ENCODE data around the gene NEGR1. TPM values are rescaled to one million over a fixed set of nuclear protein-coding genes. Genes with fewer than 3 reads are reported as not detected.

NEGR1 gene
- total RNA-seq, 2 experiments from 2014 or later = not detected

DNA sequence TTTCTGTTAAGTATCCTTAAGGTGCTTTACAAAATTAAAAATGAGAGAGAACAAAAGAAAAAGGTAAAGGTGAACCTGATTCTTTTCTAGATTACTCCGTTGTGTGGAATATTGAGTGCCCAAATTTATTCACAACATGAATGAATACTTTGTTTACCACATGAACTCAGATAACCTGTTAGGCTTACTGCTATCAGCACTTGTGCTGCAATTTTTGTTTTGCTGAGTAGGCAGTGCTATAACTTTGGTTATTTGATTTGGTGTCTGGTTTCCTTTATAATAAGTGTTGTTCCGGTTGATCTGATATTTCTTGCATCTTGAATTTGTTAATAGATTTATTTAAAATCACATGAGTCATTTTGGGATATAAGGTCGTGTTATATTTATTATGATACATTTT lies 195.9 kb downstream of the NEGR1 start:
- Mint-ChIP-seq H3K9me3 (no peaks in the 10 kb centered on the region), H3K4me3 (no peak overlapping the region), H3K4me1 (no peaks in the 10 kb centered on the region), H3K36me3 (ENCODE audit: low read depth) (no peaks in the 10 kb centered on the region), H3K27ac (no peak overlapping the region), H3K27me3 (no peaks in the 10 kb centered on the region)
- ChIA-PET CTCF (no interaction called here), POLR2A (no interaction called here)
- DNase-seq = no peak

DNA sequence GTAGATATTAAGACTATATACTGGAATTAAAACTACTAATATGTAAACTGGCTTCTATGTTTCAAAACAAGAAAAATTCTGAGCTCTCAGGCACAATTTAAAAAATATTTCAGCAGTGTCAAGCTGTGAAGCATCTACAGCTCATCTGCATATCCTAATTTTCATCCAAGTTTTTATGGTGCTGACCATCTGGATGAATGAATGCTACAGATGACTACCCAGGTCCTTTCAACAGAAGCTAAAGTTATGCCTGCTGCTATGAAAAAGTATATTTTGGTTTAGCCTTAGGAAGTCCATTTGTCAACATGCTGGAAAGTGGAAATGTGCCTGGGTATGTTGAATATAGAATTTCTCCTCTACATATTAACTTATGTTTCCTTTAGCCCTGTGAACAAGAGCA lies 206.9 kb downstream of the NEGR1 start:
- Mint-ChIP-seq H3K36me3 (ENCODE audit: low read depth) (no peaks in the 10 kb centered on the region), H3K27me3 (no peaks in the 10 kb centered on the region), H3K9me3 (no peaks in the 10 kb centered on the region), H3K4me1 (no peaks in the 10 kb centered on the region), H3K4me3 (no peak overlapping the region), H3K27ac (no peak overlapping the region)
- ChIA-PET CTCF (no interaction called here), POLR2A (no interaction called here)
- DNase-seq = no peak

DNA sequence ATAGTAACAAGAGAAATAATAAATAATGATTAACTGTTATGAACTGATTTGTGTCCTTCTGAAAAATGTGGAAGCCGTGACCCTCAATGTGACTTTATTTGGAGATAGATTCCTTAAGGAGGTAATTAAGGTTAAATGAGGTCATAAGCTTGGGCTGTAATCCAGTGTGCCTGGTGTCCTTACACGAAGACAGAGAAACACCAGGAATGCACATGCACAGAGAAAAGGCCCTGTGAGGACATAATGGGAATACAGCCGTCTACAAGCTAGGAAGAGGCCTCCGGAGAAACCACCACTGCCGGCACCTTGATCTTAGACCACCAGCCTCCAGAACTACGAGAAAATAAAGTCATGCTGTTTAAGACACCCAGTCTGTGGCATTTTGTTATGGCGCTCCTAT lies 215.9 kb downstream of the NEGR1 start:
- DNase-seq = no peak
- H3K36me3 Mint-ChIP-seq (ENCODE audit: low read depth) = no peaks in the 10 kb centered on the region
- POLR2A ChIA-PET = no interaction called here
- H3K27me3 Mint-ChIP-seq = no peaks in the 10 kb centered on the region
- no peak overlapping the region for H3K27ac Mint-ChIP-seq
- H3K4me3 Mint-ChIP-seq = no peak overlapping the region
- no peaks in the 10 kb centered on the region for H3K9me3 Mint-ChIP-seq
- CTCF ChIA-PET = no interaction called here
- H3K4me1 Mint-ChIP-seq = no peaks in the 10 kb centered on the region

DNA sequence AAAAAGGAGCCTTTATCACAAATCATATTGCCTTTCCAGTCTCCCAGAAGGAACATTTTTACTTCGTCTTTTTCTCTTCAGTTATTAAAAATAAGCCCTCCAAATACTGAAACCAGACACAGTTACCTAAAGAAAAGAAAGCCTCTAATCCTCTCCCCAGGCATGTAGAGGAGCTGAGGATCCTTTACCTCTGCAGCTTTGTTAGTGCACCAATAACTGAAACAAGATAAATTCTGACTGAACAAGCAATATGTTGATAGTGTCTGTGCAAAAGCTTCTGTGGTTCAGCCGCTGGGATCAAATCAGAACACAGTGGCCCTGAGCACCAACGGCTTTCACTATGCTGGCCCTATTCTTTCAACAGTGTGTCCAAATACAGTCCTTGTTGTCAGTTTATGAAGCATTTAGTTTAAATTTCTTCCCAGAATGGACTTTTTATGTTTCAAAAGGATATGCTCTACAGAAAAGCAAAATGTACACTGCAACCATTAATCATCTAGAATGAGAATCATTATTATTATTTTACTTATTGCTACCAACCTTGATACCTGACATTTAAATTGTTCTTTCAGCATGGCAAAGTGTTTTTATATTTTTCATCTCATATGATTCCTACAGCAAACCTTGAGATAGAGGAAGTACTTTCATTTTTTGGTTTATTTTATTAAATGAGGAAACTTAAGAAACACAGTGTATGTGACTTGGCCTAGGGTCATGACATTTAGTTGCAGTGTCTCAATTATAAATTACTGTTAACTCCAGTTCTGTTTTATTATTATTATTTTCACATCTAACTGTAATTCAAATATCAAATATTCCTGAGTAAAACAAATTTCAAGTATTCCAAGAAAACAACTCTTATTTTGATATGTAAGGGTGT lies 217.9 kb downstream of the NEGR1 start:
- DNase-seq = no peak
- Mint-ChIP-seq H3K4me1 (no peaks in the 10 kb centered on the region), H3K27ac (no peak overlapping the region), H3K9me3 (no peaks in the 10 kb centered on the region), H3K36me3 (ENCODE audit: low read depth) (no peaks in the 10 kb centered on the region), H3K27me3 (no peaks in the 10 kb centered on the region), H3K4me3 (no peak overlapping the region)
- CTCF ChIA-PET = no interaction called here
- POLR2A ChIA-PET = no interaction called here

DNA sequence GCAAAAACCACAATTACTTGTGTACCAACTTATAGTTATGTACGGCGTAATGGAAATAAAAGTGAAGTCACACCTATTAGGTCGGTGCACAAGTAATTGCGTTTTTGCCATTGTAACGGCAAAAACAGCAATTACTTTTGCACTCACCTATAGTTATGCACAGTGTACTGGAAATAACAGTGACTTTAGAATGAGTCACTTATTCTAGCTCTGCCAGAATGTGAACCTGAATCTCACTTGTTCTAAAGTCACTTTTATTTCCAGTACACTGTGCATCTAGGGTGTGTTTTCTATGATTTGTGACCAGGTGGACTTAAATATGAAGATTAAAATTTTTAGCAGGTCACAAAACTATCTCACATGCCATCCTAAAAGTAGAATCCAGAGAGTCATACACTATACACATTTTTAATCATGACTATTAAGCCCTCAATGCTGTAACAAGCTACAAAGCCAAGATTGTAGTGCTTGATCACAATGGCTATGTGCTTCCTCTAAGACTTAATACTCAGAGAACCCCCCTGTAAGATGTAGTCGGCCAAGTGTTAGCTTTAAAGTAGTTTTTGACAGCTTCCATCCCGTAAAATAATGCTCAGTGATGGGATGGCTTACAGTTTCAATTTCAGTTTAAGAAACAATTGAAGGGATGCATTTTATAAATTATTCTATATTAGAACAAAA lies 218.8 kb downstream of the NEGR1 start:
- POLR2A ChIA-PET = no interaction called here

DNA sequence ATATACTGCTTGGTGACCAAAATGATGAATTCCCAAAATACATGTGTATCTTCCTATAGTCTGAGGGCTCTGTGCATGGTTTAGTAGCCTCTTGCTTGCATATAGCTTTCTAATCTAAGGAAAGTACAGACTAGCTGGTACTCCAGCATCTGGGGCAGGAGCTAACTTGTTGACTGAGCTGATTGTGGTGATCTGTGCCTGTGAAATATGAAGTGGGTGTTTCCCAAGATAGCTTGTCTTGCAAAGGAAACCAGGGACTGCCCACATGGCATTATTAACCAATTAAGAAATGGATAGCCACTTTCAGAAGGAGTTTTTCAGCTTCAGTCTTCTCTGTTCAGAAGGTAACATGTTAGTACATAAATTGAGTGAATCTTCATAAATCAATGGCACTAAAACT lies 219.8 kb downstream of the NEGR1 start:
- ChIA-PET CTCF (no interaction called here), POLR2A (no interaction called here)
- Mint-ChIP-seq H3K4me3 (no peak overlapping the region), H3K36me3 (ENCODE audit: low read depth) (no peaks in the 10 kb centered on the region), H3K9me3 (no peaks in the 10 kb centered on the region), H3K27me3 (no peaks in the 10 kb centered on the region), H3K4me1 (no peaks in the 10 kb centered on the region), H3K27ac (no peak overlapping the region)
- DNase-seq = no peak

More for the DNA sequence above, 218.8 kb downstream of the NEGR1 start:
- Mint-ChIP-seq H3K36me3 (ENCODE audit: low read depth) (no peaks in the 10 kb centered on the region), H3K4me3 (no peak overlapping the region), H3K4me1 (no peaks in the 10 kb centered on the region), H3K9me3 (no peaks in the 10 kb centered on the region), H3K27me3 (no peaks in the 10 kb centered on the region), H3K27ac (no peak overlapping the region)
- CTCF ChIA-PET = no interaction called here
- no peak for DNase-seq

DNA sequence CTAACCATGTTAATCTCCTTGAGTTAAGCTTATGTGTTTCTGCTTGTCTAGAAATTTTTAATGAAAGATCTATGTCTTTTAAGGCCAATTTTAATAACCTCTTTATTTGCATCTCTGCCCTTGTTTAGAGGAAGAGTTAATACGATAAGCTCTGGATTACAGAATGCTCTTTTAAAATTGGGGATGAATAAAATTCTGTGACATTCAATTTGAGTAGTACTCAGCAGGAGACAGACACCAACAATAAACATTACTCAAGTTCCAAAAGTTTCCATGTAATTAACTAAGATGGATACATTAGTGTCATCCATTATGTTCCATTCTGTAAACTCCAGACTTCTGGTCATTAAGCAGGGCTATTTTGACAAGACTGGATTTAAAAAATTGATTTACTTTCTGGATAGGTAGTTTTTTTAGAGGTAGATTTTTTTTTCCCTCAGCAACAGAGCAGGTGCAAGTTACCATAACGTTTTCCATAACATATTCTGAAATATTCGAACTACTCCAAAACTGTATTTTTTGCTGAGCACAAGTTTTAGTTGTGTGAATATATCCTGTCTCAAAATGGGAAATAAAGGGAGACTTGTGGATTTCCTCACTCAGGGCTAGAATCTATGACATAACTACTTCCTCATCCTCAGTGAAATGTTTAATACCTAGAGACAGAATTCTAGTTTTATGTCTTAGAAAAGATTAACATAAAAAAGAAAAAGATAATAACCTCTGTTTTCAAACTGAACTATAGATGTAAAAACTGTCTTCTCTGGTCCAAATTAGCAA lies 221.7 kb downstream of the NEGR1 start:
- Mint-ChIP-seq H3K4me3 (no peak overlapping the region), H3K4me1 (no peaks in the 10 kb centered on the region), H3K27me3 (no peaks in the 10 kb centered on the region), H3K27ac (no peak overlapping the region), H3K36me3 (ENCODE audit: low read depth) (no peaks in the 10 kb centered on the region), H3K9me3 (no peaks in the 10 kb centered on the region)
- ChIA-PET CTCF (no interaction called here), POLR2A (no interaction called here)
- no peak for DNase-seq

DNA sequence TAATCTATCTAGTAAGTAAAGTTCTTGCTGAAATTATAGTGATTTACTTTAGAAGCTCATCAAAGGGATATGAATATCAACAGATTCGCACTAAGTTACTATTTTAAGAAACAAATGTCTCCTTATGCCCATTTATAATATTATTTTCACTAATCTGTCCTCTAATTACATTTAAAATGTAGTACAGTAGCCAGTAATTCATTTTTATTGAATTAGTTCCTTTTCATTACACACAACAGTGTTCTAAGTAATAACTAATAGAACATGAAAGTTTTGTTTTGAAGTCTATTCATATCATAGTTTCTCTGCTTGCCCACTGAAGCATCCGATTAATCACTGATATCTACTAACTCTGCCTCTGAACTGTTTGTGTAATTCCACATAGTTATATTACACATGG lies 225.8 kb downstream of the NEGR1 start:
- Mint-ChIP-seq H3K27ac (no peak overlapping the region), H3K4me1 (no peaks in the 10 kb centered on the region), H3K27me3 (no peaks in the 10 kb centered on the region), H3K4me3 (no peak overlapping the region), H3K36me3 (ENCODE audit: low read depth) (no peaks in the 10 kb centered on the region), H3K9me3 (no peaks in the 10 kb centered on the region)
- ChIA-PET POLR2A (no interaction called here), CTCF (no interaction called here)
- no peak for DNase-seq

DNA sequence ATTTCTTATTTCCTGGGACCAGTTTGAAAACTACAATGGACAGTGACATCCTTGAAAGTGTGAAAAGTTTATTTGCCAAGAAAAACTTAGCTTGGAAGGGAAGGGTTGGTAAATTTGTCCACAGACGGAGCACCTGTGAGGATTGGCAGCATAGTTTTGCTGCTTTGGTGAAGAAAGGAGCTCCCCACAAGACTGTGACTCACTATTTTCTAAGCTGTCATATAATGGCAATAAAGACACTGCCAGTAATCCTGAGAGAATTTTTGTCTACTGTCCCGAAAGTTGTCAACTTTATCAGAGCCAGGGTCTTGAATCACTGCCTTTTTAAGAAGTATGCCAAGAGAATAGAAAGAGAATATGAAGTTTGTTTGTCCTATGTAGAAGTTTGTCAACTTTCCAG lies 230.8 kb downstream of the NEGR1 start:
- CTCF ChIA-PET = no interaction called here

DNA sequence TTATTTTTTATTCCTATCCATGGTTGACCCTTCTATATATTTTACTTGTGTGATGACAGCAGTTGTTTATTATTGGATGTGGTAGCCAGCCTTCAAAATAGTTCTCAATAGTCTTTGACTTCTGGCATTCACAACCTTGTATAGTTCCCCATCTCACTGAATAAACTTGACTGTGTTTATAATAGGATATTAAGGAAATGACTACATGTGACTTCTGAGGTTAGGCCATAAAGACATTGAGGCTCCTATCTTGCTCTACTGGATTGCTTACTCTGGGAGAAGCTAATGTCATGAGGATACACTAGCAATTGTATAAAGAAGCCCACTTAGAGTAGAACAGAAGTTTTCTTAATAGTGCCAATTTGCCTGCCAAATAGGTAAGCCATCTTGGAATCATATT lies 231.8 kb downstream of the NEGR1 start:
- Mint-ChIP-seq H3K27ac (no peak overlapping the region), H3K4me1 (no peaks in the 10 kb centered on the region), H3K9me3 (no peaks in the 10 kb centered on the region), H3K27me3 (no peaks in the 10 kb centered on the region), H3K4me3 (no peak overlapping the region), H3K36me3 (ENCODE audit: low read depth) (no peaks in the 10 kb centered on the region)
- ChIA-PET POLR2A (no interaction called here), CTCF (no interaction called here)
- no peak for DNase-seq

More for the DNA sequence above, 230.8 kb downstream of the NEGR1 start:
- H3K4me1 Mint-ChIP-seq = no peaks in the 10 kb centered on the region
- H3K36me3 Mint-ChIP-seq (ENCODE audit: low read depth) = no peaks in the 10 kb centered on the region
- no peaks in the 10 kb centered on the region for H3K27me3 Mint-ChIP-seq
- POLR2A ChIA-PET = no interaction called here
- no peak for DNase-seq
- no peak overlapping the region for H3K4me3 Mint-ChIP-seq
- H3K9me3 Mint-ChIP-seq = no peaks in the 10 kb centered on the region
- no peak overlapping the region for H3K27ac Mint-ChIP-seq

DNA sequence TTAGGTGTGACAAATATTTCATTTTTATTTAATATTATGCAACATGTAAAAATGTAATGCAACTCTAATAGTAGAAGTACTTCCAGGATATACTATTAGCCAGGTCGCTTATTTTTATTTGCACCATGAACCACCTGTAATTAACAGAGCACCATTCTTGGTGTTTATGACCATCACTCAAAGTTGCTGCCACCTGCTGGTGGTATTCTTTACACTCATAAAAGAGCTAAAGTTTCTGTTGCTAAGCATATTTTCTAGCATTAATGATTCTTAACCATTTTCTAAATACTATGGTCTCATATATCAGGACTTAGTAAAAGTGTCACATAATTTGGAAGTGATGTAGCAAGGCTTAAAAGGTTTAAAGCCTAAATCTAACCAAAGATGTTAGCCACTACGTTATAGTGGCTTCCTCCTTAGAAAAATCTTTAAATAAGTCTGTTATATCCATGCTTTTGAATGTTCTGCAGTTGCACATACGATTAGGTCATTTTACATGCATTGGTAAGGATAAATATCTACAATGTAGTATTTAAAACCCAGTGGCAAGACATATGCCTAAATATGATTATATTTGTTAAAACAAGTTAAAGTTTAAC lies 244.5 kb downstream of the NEGR1 start:
- Mint-ChIP-seq H3K4me3 (no peak overlapping the region), H3K4me1 (no peaks in the 10 kb centered on the region), H3K27me3 (no peaks in the 10 kb centered on the region), H3K36me3 (ENCODE audit: low read depth) (no peaks in the 10 kb centered on the region), H3K27ac (no peak overlapping the region), H3K9me3 (no peaks in the 10 kb centered on the region)
- ChIA-PET CTCF (interaction anchor here (0.6 kb wide), 1 partner anchor 587 kb away, joined by 4 read pairs; no protein-coding TSS in a partner anchor), POLR2A (no interaction called here)
- DNase-seq = no peak

DNA sequence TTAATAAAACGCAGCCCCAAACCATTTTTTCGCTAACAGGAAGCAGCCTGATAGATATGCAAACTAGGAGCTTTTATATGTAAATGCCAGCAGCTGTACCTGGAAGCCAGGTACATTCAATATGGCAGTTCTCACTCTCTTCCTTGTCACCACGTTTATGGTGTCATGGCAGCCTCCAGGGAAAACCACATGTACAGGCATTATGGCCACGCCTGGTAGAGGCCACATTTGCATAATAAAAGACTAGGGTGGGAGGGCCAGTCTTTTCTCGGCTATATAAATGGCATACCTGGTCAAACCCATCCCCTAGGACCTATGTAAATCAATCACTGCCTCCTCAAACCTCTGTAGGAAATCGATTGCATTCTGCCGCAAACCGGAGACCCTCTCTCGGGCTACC lies 247.5 kb downstream of the NEGR1 start:
- Mint-ChIP-seq H3K4me3 (no peak overlapping the region), H3K27ac (no peak overlapping the region), H3K9me3 (no peaks in the 10 kb centered on the region), H3K36me3 (ENCODE audit: low read depth) (no peaks in the 10 kb centered on the region), H3K27me3 (no peaks in the 10 kb centered on the region), H3K4me1 (no peaks in the 10 kb centered on the region)
- ChIA-PET POLR2A (no interaction called here), CTCF (no interaction called here)
- no peak for DNase-seq
